Keratinocyte (primary cell): ENCODE measurements around the gene BDKRB1.

Source experiments
- EZH2 ChIP-seq: IDR thresholded peaks from one replicate; pipeline ENCODE4 v1.6.1; 2012; ENCODE audit warnings: inconsistent platforms, mild to moderate bottlenecking, low read length, moderate library complexity
- TF ChIP-seq, protein P1 (sequence below), 3 experiments: IDR thresholded peaks in 1 of 3; conservative IDR thresholded peaks in 1 of 3; optimal IDR thresholded peaks in 1 of 3; 2 replicates in 2 of 3; 3 replicates in 1 of 3; pipeline versions ENCODE3 to v1.5.1; 2011; ENCODE audit warnings: low read length in 3 of 3, mild to moderate bottlenecking in 3 of 3, moderate library complexity in 2 of 3, control low read depth in 1 of 3, inconsistent platforms in 1 of 3; ENCODE audit not compliant: insufficient read depth in 2 of 3; ENCODE audit errors: extremely low read depth in 1 of 3

DNA sequence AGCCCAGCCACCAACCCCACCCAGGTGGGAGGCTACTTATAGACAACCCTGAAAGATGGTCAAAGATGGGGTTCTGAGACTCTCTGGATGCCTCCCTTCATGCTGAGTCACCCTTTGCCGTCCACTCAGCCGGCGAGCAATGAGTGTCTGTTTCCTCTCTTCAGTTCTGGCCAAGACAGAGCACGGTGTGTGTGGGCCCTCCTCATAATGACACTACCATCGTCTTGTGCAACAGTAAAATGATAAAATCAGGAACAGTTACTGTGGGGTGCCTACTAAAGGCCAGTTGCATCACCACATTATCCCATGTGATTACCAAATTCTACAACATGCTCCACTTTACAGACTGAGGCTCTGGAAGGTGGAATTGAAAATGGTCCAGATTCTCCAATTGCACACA lies 7.0 kb upstream of the BDKRB1 start:
- TF ChIP-seq, protein P1, sequence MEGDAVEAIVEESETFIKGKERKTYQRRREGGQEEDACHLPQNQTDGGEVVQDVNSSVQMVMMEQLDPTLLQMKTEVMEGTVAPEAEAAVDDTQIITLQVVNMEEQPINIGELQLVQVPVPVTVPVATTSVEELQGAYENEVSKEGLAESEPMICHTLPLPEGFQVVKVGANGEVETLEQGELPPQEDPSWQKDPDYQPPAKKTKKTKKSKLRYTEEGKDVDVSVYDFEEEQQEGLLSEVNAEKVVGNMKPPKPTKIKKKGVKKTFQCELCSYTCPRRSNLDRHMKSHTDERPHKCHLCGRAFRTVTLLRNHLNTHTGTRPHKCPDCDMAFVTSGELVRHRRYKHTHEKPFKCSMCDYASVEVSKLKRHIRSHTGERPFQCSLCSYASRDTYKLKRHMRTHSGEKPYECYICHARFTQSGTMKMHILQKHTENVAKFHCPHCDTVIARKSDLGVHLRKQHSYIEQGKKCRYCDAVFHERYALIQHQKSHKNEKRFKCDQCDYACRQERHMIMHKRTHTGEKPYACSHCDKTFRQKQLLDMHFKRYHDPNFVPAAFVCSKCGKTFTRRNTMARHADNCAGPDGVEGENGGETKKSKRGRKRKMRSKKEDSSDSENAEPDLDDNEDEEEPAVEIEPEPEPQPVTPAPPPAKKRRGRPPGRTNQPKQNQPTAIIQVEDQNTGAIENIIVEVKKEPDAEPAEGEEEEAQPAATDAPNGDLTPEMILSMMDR (optimal IDR thresholded peaks at IDR 0.05 in 1 of 3, IDR thresholded peaks at IDR 0.05 in 1 of 3, conservative IDR thresholded peaks at IDR 0.05 in 1 of 3; ENCODE audit: extremely low read depth in 1 of 3, insufficient read depth in 2 of 3, low read length in 3 of 3), result no peak
- TF ChIP-seq EZH2, result no peak
